Breast epithelium (tissue), 4 donors: Measurements from ENCODE around the gene KIFAP3. TPM values are rescaled to one million over a fixed set of nuclear protein-coding genes. Genes with fewer than 3 reads are reported as not detected.

Source experiments
- DNase-seq, 2 donors: peaks; one replicate each; pipeline ENCODE4 v3.0.0-alpha.2; 2019; ENCODE audit warnings: low spot score in 2 of 2
- H3K27ac ChIP-seq, 2 donors: fragments of 200-600 bp; sonication (generic) in 1 of 2; one replicate each; pipeline ENCODE4 v1.5.1; 2016 to 2019; ENCODE audit warnings: mild to moderate bottlenecking in 1 of 2
- H3K27me3 ChIP-seq, 2 donors: fragments of 200-600 bp; sonication (generic) in 1 of 2; one replicate each; pipeline versions ENCODE4 v1.5.1 to v1.6.0; 2017 to 2019; ENCODE audit warnings: control low read depth in 1 of 2, mild to moderate bottlenecking in 1 of 2
- H3K36me3 ChIP-seq: fragments of 200-600 bp; one replicate; pipeline ENCODE4 v1.5.1; 2019
- H3K4me1 ChIP-seq, 2 donors: fragments of 200-600 bp; sonication (generic); one replicate each; pipeline ENCODE4 v1.5.1; 2016 to 2019; ENCODE audit warnings: control low read depth in 1 of 2
- H3K4me3 ChIP-seq, 3 donors: fragments of 200-600 bp; sonication (generic); 1 replicate in 2 of 3; 2 replicates in 1 of 3; pipeline ENCODE4 v1.5.1; 2016 to 2019; ENCODE audit warnings: mild to moderate bottlenecking in 3 of 3, moderate library complexity in 2 of 3
- H3K9me3 ChIP-seq, 2 donors: fragments of 200-600 bp; sonication (generic) in 1 of 2; one replicate each; pipeline ENCODE4 v1.5.1; 2016 to 2019; ENCODE audit warnings: control low read depth in 1 of 2
- CTCF ChIP-seq, 3 donors: fragments of 450-650 bp; IDR thresholded peaks; one replicate each; pipeline ENCODE4 v1.5.1; 2016 to 2017; ENCODE audit warnings: antibody characterized with exemption in 3 of 3, mild to moderate bottlenecking in 3 of 3, moderate library complexity in 3 of 3
- POLR2A ChIP-seq: fragments of 450-650 bp; IDR thresholded peaks from one replicate; pipeline ENCODE4 v1.6.1; 2016; ENCODE audit warnings: antibody characterized with exemption, mild to moderate bottlenecking, moderate library complexity
- POLR2AphosphoS5 ChIP-seq, 3 donors: sonication (generic); formaldehyde crosslinking; IDR thresholded peaks; one replicate each; pipeline ENCODE4 v1.6.1; 2017; ENCODE audit warnings: antibody characterized with exemption in 3 of 3
- intact Hi-C: fragments of 100-400 bp; cut with DNase I; formaldehyde crosslinking; loops from one replicate; pipeline ENCODE4 v1.15.1; 2023; ENCODE audit warnings: low total_unique reads
- total RNA-seq, 3 donors: library from RNA; depleted of rRNA; stranded (reverse); fragments of >200 nt; gene quantifications; one replicate each; pipeline ENCODE4 v1.1.0, GENCODE V29; 2016

KIFAP3 gene
- total RNA-seq, 3 donors from 2014 or later = 29.0 to 41.1 (median 37.7) TPM

- Histone ChIP-seq H3K27me3 (no peaks in the 10 kb centered on the region), H3K4me1 (peaks cover 0 to 4% of the 10 kb centered on the region in 2 donors), H3K4me3 (no peak overlapping the region), H3K27ac (no peak overlapping the region), H3K9me3 (no peaks in the 10 kb centered on the region), H3K36me3 (no peaks in the 10 kb centered on the region)
- intact Hi-C loops = no loop called here
- DNase-seq = no peak
- TF ChIP-seq CTCF (IDR thresholded peaks at IDR 0.05) = no peak
- no peak for TF ChIP-seq POLR2A
- TF ChIP-seq POLR2AphosphoS5 (IDR thresholded peaks at IDR 0.05) = no peak
Measured at GRCh38 chr1:169945181-169945580, 129.3 kb downstream of the KIFAP3 start.

GRCh38 chr1:169944621-169945020 is 129.9 kb downstream of the KIFAP3 start:
- H3K4me1 ChIP-seq = peaks cover 0 to 4% of the 10 kb centered on the region in 2 donors
- no peak overlapping the region for H3K27ac ChIP-seq
- TF ChIP-seq POLR2A (no peak), POLR2AphosphoS5 (IDR thresholded peaks at IDR 0.05) (no peak), CTCF (IDR thresholded peaks at IDR 0.05) (no peak)
- no peaks in the 10 kb centered on the region for H3K36me3 ChIP-seq
- DNase-seq = no peak
- intact Hi-C loops = no loop called here
- H3K4me3 ChIP-seq = no peak overlapping the region
- H3K9me3 ChIP-seq = no peaks in the 10 kb centered on the region
- H3K27me3 ChIP-seq = no peaks in the 10 kb centered on the region

- no peak overlapping the region for H3K27ac ChIP-seq
- no peaks in the 10 kb centered on the region for H3K36me3 ChIP-seq
- DNase-seq = no peak
- H3K4me3 ChIP-seq = no peak overlapping the region
- TF ChIP-seq POLR2AphosphoS5 (IDR thresholded peaks at IDR 0.05) (no peak), POLR2A (no peak), CTCF (IDR thresholded peaks at IDR 0.05) (no peak)
- no peaks in the 10 kb centered on the region for H3K27me3 ChIP-seq
- intact Hi-C loops = no loop called here
- no peaks in the 10 kb centered on the region for H3K9me3 ChIP-seq
- H3K4me1 ChIP-seq = peaks cover 0 to 4% of the 10 kb centered on the region in 2 donors
Measured at GRCh38 chr1:169943963-169944526, 130.4 kb downstream of the KIFAP3 start.

- no peak for DNase-seq
- Histone ChIP-seq H3K9me3 (no peaks in the 10 kb centered on the region), H3K4me3 (no peak overlapping the region), H3K27me3 (no peaks in the 10 kb centered on the region), H3K4me1 (peaks cover 0 to 4% of the 10 kb centered on the region in 2 donors), H3K36me3 (no peaks in the 10 kb centered on the region), H3K27ac (no peak overlapping the region)
- intact Hi-C loops = no loop called here
- TF ChIP-seq POLR2A = no peak
- TF ChIP-seq CTCF (IDR thresholded peaks at IDR 0.05) = no peak
- TF ChIP-seq POLR2AphosphoS5 (IDR thresholded peaks at IDR 0.05) = no peak
Measured at GRCh38 chr1:169941982-169942830, 132.3 kb downstream of the KIFAP3 start.

- Histone ChIP-seq H3K36me3 (no peaks in the 10 kb centered on the region), H3K4me3 (no peak overlapping the region), H3K27me3 (no peaks in the 10 kb centered on the region), H3K27ac (no peak overlapping the region), H3K4me1 (no peaks in the 10 kb centered on the region), H3K9me3 (no peaks in the 10 kb centered on the region)
- no peak for DNase-seq
- intact Hi-C loops = no loop called here
- TF ChIP-seq POLR2A (no peak), CTCF (IDR thresholded peaks at IDR 0.05) (no peak), POLR2AphosphoS5 (IDR thresholded peaks at IDR 0.05) (no peak)
Measured at GRCh38 chr1:169933984-169934725, 140.3 kb downstream of the KIFAP3 start.
